ENCODE data around the gene TBC1D22A. TPM values are rescaled to one million over a fixed set of nuclear protein-coding genes. Genes with fewer than 3 reads are reported as not detected.

The TBC1D22A gene
- total and polyA plus RNA-seq, 9 of the 15 experiments (the other 6 are each of a cell fraction or from before 2014, with no cell fraction given), result 0.20 to 11.5 (median 5.2) TPM

DNA sequence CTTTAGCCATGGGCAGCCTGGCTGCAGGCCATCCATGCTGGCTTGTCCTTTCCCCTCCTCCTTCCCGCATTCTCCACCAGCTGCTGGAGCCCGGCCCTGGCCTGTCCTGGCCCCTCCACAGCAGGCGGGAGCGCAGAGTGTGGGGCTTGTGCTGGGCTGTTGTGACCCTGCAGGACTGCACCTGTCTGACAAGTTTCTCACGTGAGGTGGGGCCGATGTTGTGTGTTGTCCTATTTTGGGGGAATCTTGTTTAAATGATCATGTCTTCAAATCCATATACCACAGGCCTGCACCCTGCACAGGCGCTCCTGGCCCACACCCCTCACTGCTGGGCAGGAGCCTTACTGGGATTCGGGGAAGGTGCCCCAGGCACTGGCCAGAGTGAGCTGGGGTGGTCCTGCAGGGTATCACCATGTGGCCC lies 30.4 kb downstream of the TBC1D22A start:
- H3K27me3 ChIP-seq (ENCODE audit: control insufficient read depth in 2 of 2, insufficient read depth in 2 of 2, low read length in 2 of 2), result no peaks in the 10 kb centered on the region
- in situ Hi-C loops (cut with MboI), result no loop called here
- CTCF ChIA-PET (ENCODE audit: low intra/inter-chr PET ratio), result no interaction called here
- peaks cover 14% of the 10 kb centered on the region; the same call in 2 of the 3 replicates for H3K36me3 ChIP-seq (ENCODE audit: control insufficient read depth, insufficient read depth, low read length)
- H3K4me1 ChIP-seq (replicated peaks in 1 of 2; ENCODE audit: control insufficient read depth in 2 of 2, insufficient read depth in 2 of 2, low read length in 2 of 2), result peaks cover 0 to 8% of the 10 kb centered on the region in 2 experiments; a peak in 2 of 5 replicates
- BruUV-seq (replicated peaks), result no TSS peak
- H3K9me1 ChIP-seq (ENCODE audit: control insufficient read depth, insufficient read depth, low read length), result no peaks in the 10 kb centered on the region
- H3K4me3 ChIP-seq, result no peak overlapping the region
- no peak overlapping the region for H3K27ac ChIP-seq (ENCODE audit: extremely low read depth, low read depth, low read length)
- no peak overlapping the region for H2AFZ ChIP-seq (ENCODE audit: low read depth, low read length)
- TF ChIP-seq JUNB (CRISPR knock-in tag; conservative IDR thresholded peaks at IDR 0.05) (no peak), LEF1 (IDR thresholded peaks at IDR 0.05) (no peak), NFIX (CRISPR knock-in tag; IDR thresholded peaks at IDR 0.05; ENCODE audit: low read depth) (no peak), TRIM28 (IDR thresholded peaks at IDR 0.05) (no peak), SREBF2 (CRISPR knock-in tag; IDR thresholded peaks at IDR 0.05) (no peak), CSDE1 (IDR thresholded peaks at IDR 0.05) (no peak), FOXJ2 (tag; IDR thresholded peaks at IDR 0.05) (no peak)
- TF ChIP-seq, protein P1, sequence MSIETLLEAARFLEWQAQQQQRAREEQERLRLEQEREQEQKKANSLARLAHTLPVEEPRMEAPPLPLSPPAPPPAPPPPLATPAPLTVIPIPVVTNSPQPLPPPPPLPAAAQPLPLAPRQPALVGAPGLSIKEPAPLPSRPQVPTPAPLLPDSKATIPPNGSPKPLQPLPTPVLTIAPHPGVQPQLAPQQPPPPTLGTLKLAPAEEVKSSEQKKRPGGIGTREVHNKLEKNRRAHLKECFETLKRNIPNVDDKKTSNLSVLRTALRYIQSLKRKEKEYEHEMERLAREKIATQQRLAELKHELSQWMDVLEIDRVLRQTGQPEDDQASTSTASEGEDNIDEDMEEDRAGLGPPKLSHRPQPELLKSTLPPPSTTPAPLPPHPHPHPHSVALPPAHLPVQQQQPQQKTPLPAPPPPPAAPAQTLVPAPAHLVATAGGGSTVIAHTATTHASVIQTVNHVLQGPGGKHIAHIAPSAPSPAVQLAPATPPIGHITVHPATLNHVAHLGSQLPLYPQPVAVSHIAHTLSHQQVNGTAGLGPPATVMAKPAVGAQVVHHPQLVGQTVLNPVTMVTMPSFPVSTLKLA (conservative IDR thresholded peaks at IDR 0.05), result no peak
- TF ChIP-seq, protein P2, sequence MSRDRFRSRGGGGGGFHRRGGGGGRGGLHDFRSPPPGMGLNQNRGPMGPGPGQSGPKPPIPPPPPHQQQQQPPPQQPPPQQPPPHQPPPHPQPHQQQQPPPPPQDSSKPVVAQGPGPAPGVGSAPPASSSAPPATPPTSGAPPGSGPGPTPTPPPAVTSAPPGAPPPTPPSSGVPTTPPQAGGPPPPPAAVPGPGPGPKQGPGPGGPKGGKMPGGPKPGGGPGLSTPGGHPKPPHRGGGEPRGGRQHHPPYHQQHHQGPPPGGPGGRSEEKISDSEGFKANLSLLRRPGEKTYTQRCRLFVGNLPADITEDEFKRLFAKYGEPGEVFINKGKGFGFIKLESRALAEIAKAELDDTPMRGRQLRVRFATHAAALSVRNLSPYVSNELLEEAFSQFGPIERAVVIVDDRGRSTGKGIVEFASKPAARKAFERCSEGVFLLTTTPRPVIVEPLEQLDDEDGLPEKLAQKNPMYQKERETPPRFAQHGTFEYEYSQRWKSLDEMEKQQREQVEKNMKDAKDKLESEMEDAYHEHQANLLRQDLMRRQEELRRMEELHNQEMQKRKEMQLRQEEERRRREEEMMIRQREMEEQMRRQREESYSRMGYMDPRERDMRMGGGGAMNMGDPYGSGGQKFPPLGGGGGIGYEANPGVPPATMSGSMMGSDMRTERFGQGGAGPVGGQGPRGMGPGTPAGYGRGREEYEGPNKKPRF (IDR thresholded peaks at IDR 0.05; ENCODE audit: low read depth, low read length), result no peak
- H3K4me2 ChIP-seq (ENCODE audit: insufficient read depth, low read length), result no peak overlapping the region
- 93% methylated on average over 6 of the region's 8 CpGs for WGBS (ENCODE audit: insufficient coverage, low coverage, missing lambda C conversion rate)
- no peaks in the 10 kb centered on the region for H3K79me2 ChIP-seq (ENCODE audit: control insufficient read depth, insufficient read depth, low read length)
- ATAC-seq (no peak), DNase-seq (ENCODE audit: extremely low read depth in 1 of 4, low spot score in 3 of 4) (no peak), FAIRE-seq (no peak)
- H3K9me3 ChIP-seq (replicated peaks; ENCODE audit: control insufficient read depth, insufficient read depth, low read depth, low read length), result no peaks in the 10 kb centered on the region
- intact Hi-C loops (cut with micrococcal nuclease), result no loop called here
- H4K20me1 ChIP-seq (replicated peaks; ENCODE audit: control insufficient read depth, insufficient read depth, low read length), result no peaks in the 10 kb centered on the region
- POLR2A ChIA-PET, result no interaction called here
- no peak overlapping the region; a peak in 1 of 4 replicates for H3K9ac ChIP-seq (ENCODE audit: insufficient read depth in 1 of 2, low read depth in 2 of 2, low read length in 2 of 2)

All from K562 (cell line).